Lower leg skin (tissue), 3 donors: Measurements from ENCODE around the gene CDHR1.
A peak's percentile ranks its signal among the peaks of the same experiment; 100 is the strongest.

Experiments used
- POLR2A ChIP-seq, 2 donors: fragments of 450-650 bp; IDR thresholded peaks; one replicate each; pipeline ENCODE4 v1.6.1; 2016 to 2017; ENCODE audit warnings: antibody characterized with exemption in 2 of 2, mild to moderate bottlenecking in 1 of 2, moderate library complexity in 1 of 2
- TF ChIP-seq, protein P1 (sequence below), 3 donors: fragments of 450-650 bp; IDR thresholded peaks; one replicate each; pipeline ENCODE4 v1.5.1; 2016; ENCODE audit warnings: antibody characterized with exemption in 3 of 3, mild to moderate bottlenecking in 3 of 3, moderate library complexity in 2 of 3

DNA sequence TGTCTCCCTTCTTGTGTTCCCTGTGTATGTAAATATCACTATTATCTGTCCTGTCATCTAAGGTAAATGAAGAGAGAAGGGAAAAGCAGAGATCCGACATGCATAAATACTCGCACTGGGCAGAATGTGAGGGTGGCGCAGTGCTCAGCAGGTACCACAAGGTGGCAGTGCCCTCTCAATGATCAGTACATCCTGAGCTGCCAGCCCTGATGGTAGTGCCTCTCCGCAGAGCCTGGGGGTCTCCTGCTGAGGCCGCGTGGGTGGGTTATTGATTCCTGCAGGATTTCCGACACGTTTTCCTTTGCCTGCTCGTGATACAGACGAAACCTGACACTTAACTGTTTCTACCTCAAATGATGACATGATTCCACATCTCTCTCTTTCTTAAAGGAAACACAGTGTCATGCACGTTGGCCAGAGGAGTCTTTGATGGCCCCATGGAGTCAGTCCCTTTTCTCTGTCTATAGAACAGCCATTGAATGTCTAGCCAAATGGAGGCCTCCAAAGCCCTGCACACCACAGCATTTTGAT is 70.3 kb downstream of the CDHR1 start:
- TF ChIP-seq, protein P1, sequence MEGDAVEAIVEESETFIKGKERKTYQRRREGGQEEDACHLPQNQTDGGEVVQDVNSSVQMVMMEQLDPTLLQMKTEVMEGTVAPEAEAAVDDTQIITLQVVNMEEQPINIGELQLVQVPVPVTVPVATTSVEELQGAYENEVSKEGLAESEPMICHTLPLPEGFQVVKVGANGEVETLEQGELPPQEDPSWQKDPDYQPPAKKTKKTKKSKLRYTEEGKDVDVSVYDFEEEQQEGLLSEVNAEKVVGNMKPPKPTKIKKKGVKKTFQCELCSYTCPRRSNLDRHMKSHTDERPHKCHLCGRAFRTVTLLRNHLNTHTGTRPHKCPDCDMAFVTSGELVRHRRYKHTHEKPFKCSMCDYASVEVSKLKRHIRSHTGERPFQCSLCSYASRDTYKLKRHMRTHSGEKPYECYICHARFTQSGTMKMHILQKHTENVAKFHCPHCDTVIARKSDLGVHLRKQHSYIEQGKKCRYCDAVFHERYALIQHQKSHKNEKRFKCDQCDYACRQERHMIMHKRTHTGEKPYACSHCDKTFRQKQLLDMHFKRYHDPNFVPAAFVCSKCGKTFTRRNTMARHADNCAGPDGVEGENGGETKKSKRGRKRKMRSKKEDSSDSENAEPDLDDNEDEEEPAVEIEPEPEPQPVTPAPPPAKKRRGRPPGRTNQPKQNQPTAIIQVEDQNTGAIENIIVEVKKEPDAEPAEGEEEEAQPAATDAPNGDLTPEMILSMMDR (IDR thresholded peaks at IDR 0.05) = peak in 1 of 3 donors; percentile 82
- TF ChIP-seq POLR2A (IDR thresholded peaks at IDR 0.05) = no peak
